T-cell (primary cell): ENCODE measurements around the gene P2RY8. TPM values are rescaled to one million over a fixed set of nuclear protein-coding genes. Genes with fewer than 3 reads are reported as not detected.
A peak's percentile ranks its signal among the peaks of the same experiment; 100 is the strongest.

Experiments
- ATAC-seq, 4 experiments: fragments of 200-7000 bp in 3 of 4; fragments of 150-1000 bp in 1 of 4; cut with Tn5 transposase; replicated peaks in 1 of 4; 1 replicate in 3 of 4; 2 replicates in 1 of 4; pipeline ENCODE4 v1.10.0; 2021; ENCODE audit warnings: moderate library complexity in 3 of 4, mild to moderate bottlenecking in 2 of 4, moderate number of reproducible peaks in 1 of 4
- CTCF ChIA-PET, 2 donors: fragments of 300-600 bp; sonication (Branson Sonifier 250); formaldehyde crosslinking; loops; one replicate each; lab custom pipeline; 2022; ENCODE audit warnings: antibody characterized with exemption in 2 of 2; lab: Charles Lee
- POLR2A ChIA-PET, 2 donors: fragments of 300-600 bp; sonication (Branson Sonifier 250); formaldehyde crosslinking; loops; one replicate each; lab custom pipeline; 2022; ENCODE audit warnings: antibody characterized with exemption in 2 of 2; lab: Charles Lee
- DNase-seq, 35 experiments: peaks; one replicate each; pipeline versions ENCODE4 v3.0.0 to v3.0.0-alpha.2; 2013 to 2023
- H3K27ac ChIP-seq: one replicate; pipeline ENCODE4 v1.5.1; 2013; ENCODE audit warnings: low read length
- H3K27me3 ChIP-seq, 2 experiments: replicated peaks in 1 of 2; 1 replicate in 1 of 2; 2 replicates in 1 of 2; pipeline versions ENCODE4 v1.6.1 to v1.7.0; 2013; ENCODE audit warnings: low read length in 1 of 2, mixed read lengths in 1 of 2; ENCODE audit not compliant: control insufficient read depth in 2 of 2, insufficient read depth in 2 of 2; ENCODE audit errors: extremely low read depth in 1 of 2
- H3K36me3 ChIP-seq, 2 donors: 1 replicate in 1 of 2; 2 replicates in 1 of 2; pipeline versions ENCODE4 v1.6.1 to v1.7.0; 2013; ENCODE audit warnings: low read length in 1 of 2; ENCODE audit not compliant: control insufficient read depth in 2 of 2, insufficient read depth in 1 of 2; ENCODE audit errors: extremely low read depth in 1 of 2
- H3K4me1 ChIP-seq, 2 experiments: 1 replicate in 1 of 2; 2 replicates in 1 of 2; pipeline versions ENCODE4 v1.6.1 to v1.7.0; 2013; ENCODE audit warnings: low read length in 2 of 2, mixed read lengths in 1 of 2; ENCODE audit not compliant: insufficient read depth in 2 of 2, control insufficient read depth in 1 of 2; ENCODE audit errors: extremely low read depth in 1 of 2
- H3K4me3 ChIP-seq, 2 donors: 1 replicate in 1 of 2; 2 replicates in 1 of 2; pipeline versions ENCODE4 v1.5.1 to v1.7.0; 2013; ENCODE audit warnings: mild to moderate bottlenecking in 2 of 2, low read length in 1 of 2, moderate library complexity in 1 of 2; ENCODE audit not compliant: control insufficient read depth in 1 of 2; ENCODE audit errors: extremely low read depth in 1 of 2
- H3K9me3 ChIP-seq: 2 replicates; pipeline ENCODE4 v1.7.0; 2013
- H3K27ac Mint-ChIP-seq, 2 donors: one replicate each; pipeline ENCODE4 v1.8.0; 2020 to 2021; ENCODE audit warnings: mild to moderate bottlenecking in 2 of 2, mixed read lengths in 2 of 2
- H3K27me3 Mint-ChIP-seq, 2 donors: one replicate each; pipeline ENCODE4 v1.8.0; 2021 to 2022; ENCODE audit warnings: mixed read lengths in 2 of 2
- H3K36me3 Mint-ChIP-seq: one replicate; pipeline ENCODE4 v1.8.0; 2021; ENCODE audit warnings: mixed read lengths
- H3K4me1 Mint-ChIP-seq, 3 donors: one replicate each; pipeline ENCODE4 v1.8.0; 2020 to 2022; ENCODE audit warnings: mixed read lengths in 3 of 3, mild to moderate bottlenecking in 1 of 3
- H3K4me3 Mint-ChIP-seq, 3 donors: one replicate each; pipeline ENCODE4 v1.8.0; 2020 to 2022; ENCODE audit warnings: mild to moderate bottlenecking in 3 of 3, mixed read lengths in 3 of 3, moderate library complexity in 3 of 3
- H3K9me3 Mint-ChIP-seq, 3 donors: one replicate each; pipeline ENCODE4 v1.8.0; 2020 to 2022; ENCODE audit warnings: mixed read lengths in 3 of 3
- whole genome bisulfite sequencing: methylation state at CpG from one replicate; pipeline ENCODE4 v1.1.5; 2013; ENCODE audit warnings: missing lambda C conversion rate; ENCODE audit not compliant: insufficient coverage; 5-methylcytosine and 5-hydroxymethylcytosine counted together
- total RNA-seq, 35 experiments: library from RNA in 6 of 35; stranded (reverse) in 6 of 35; fragments of 120-200 nt in 1 of 35; gene quantifications; one replicate each; pipeline versions ENCODE4 v1.2.1 to v1.2.4 and lab custom pipeline; 2013 to 2026

The P2RY8 gene
- total RNA-seq, result 100 to 1,000 TPM; 114 to 219 (median 182) TPM
- 124 TPM for total RNA-seq (2013)
- total RNA-seq (lab: John Stamatoyannopoulos, UW), result 37.9 to 476 (median 200) reads per million in 29 experiments

GRCh38 chrX:1537031-1537715 is at the start of gene P2RY8:
P2RY8 (minus strand) TSS chrX:1537185; CDS start chrX:1466558, 70,627 bp downstream.
- DNase-seq, result peak; percentile 65 to 87 (median 77)
- Mint-ChIP-seq H3K9me3 (no peaks in the 10 kb centered on the region), H3K4me1 (peaks cover 17 to 24% (median 21%) of the 10 kb centered on the region in 3 donors), H3K27me3 (no peaks in the 10 kb centered on the region), H3K27ac (peak within 1 kb of the TSS; percentile 98 to 100), H3K4me3 (peak within 1 kb of the TSS; percentile 90 to 98 (median 92)), H3K36me3 (peaks cover 17% of the 10 kb centered on the region)
- ChIA-PET CTCF (no interaction called here), POLR2A (no interaction called here)
- 2% methylated on average over 6 of the region's 27 CpGs for WGBS
- H3K4me3 ChIP-seq, result peak within 1 kb of the TSS; percentile 97 to 99
- H3K9me3 ChIP-seq, result no peaks in the 10 kb centered on the region
- peak within 1 kb of the TSS; percentile 95 for H3K27ac ChIP-seq
- peak; percentile 84 to 87 (median 86) for ATAC-seq
- H3K36me3 ChIP-seq, result peaks cover 0 to 2% of the 10 kb centered on the region in 2 donors
- H3K27me3 ChIP-seq, result no peaks in the 10 kb centered on the region
- H3K4me1 ChIP-seq, result peaks cover 0 to 39% of the 10 kb centered on the region in 2 experiments

GRCh38 chrX:1584237-1585011 is 47.4 kb upstream of the P2RY8 start:
- Histone ChIP-seq H3K9me3 (no peaks in the 10 kb centered on the region), H3K27me3 (no peaks in the 10 kb centered on the region), H3K36me3 (no peaks in the 10 kb centered on the region), H3K4me3 (no peak overlapping the region), H3K4me1 (peaks cover 4 to 16% of the 10 kb centered on the region in 2 experiments), H3K27ac (no peak overlapping the region)
- no peak for ATAC-seq
- POLR2A ChIA-PET, result no interaction called here
- Mint-ChIP-seq H3K9me3 (no peaks in the 10 kb centered on the region), H3K4me1 (peaks cover 26 to 40% (median 32%) of the 10 kb centered on the region in 3 donors), H3K36me3 (no peaks in the 10 kb centered on the region), H3K27ac (no peak overlapping the region), H3K27me3 (no peaks in the 10 kb centered on the region), H3K4me3 (no peak overlapping the region)
- CTCF ChIA-PET, result no interaction called here
- peak in 1 of 35 experiments; percentile 0 for DNase-seq
- 88% methylated on average over 1 of the region's 8 CpGs for WGBS

- no peaks in the 10 kb centered on the region for H3K9me3 Mint-ChIP-seq
- Histone ChIP-seq H3K9me3 (no peaks in the 10 kb centered on the region), H3K27me3 (no peaks in the 10 kb centered on the region), H3K4me1 (peaks cover 10 to 30% of the 10 kb centered on the region in 2 experiments), H3K27ac (peak overlapping the region; percentile 52), H3K36me3 (no peaks in the 10 kb centered on the region), H3K4me3 (no peak overlapping the region)
- H3K27ac Mint-ChIP-seq, result peak overlapping the region; percentile 81 to 89
- ChIA-PET POLR2A (no interaction called here), CTCF (no interaction called here)
- H3K4me3 Mint-ChIP-seq, result peak overlapping the region; percentile 46 to 53 (median 52)
- no peaks in the 10 kb centered on the region for H3K27me3 Mint-ChIP-seq
- ATAC-seq (peak; percentile 59 to 93 (median 80)), DNase-seq (peak in 5 of 35 experiments; percentile 26 to 80 (median 40))
- 63% methylated on average over 18 of the region's 27 CpGs for WGBS
- H3K4me1 Mint-ChIP-seq, result peaks cover 26 to 40% (median 30%) of the 10 kb centered on the region in 3 donors
- H3K36me3 Mint-ChIP-seq, result no peaks in the 10 kb centered on the region
These were observed 45.9 kb upstream of the P2RY8 start for GRCh38 chrX:1582686-1583437.

- Mint-ChIP-seq H3K4me3 (no peak overlapping the region), H3K4me1 (peaks cover 19 to 33% (median 26%) of the 10 kb centered on the region in 3 donors), H3K27me3 (no peaks in the 10 kb centered on the region), H3K27ac (peak overlapping the region; percentile 34 to 65), H3K9me3 (no peaks in the 10 kb centered on the region), H3K36me3 (no peaks in the 10 kb centered on the region)
- CTCF ChIA-PET, result no interaction called here
- Histone ChIP-seq H3K9me3 (no peaks in the 10 kb centered on the region), H3K4me3 (no peak overlapping the region), H3K27ac (no peak overlapping the region), H3K27me3 (no peaks in the 10 kb centered on the region), H3K4me1 (peaks cover 24 to 47% of the 10 kb centered on the region in 2 experiments), H3K36me3 (no peaks in the 10 kb centered on the region)
- POLR2A ChIA-PET, result no interaction called here
- DNase-seq (peak in 34 of 35 experiments; percentile 35 to 86 (median 65)), ATAC-seq (peak; percentile 14 to 61 (median 50))
- WGBS, result 57% methylated on average over 1 of the region's 4 CpGs
These were observed 44.1 kb upstream of the P2RY8 start for GRCh38 chrX:1581132-1581531.

- no peak for ATAC-seq
- CTCF ChIA-PET, result no interaction called here
- WGBS, result 94% methylated on average over 2 of the region's 6 CpGs
These were observed 41.7 kb upstream of the P2RY8 start for GRCh38 chrX:1578511-1579173.

More at GRCh38 chrX:1578511-1579173, 41.7 kb upstream of the P2RY8 start:
- no peak overlapping the region for H3K4me3 Mint-ChIP-seq
- no peaks in the 10 kb centered on the region for H3K36me3 Mint-ChIP-seq
- no peaks in the 10 kb centered on the region for H3K9me3 Mint-ChIP-seq
- no peaks in the 10 kb centered on the region for H3K27me3 Mint-ChIP-seq
- no peak for DNase-seq
- no peak overlapping the region for H3K27ac Mint-ChIP-seq
- Histone ChIP-seq H3K9me3 (no peaks in the 10 kb centered on the region), H3K27ac (peak overlapping the region; percentile 67), H3K36me3 (no peaks in the 10 kb centered on the region), H3K27me3 (no peaks in the 10 kb centered on the region), H3K4me1 (peaks cover 30 to 54% of the 10 kb centered on the region in 2 experiments), H3K4me3 (no peak overlapping the region)
- peaks cover 19 to 27% (median 24%) of the 10 kb centered on the region in 3 donors for H3K4me1 Mint-ChIP-seq
- POLR2A ChIA-PET, result no interaction called here
